HepG2 (cell line): ENCODE measurements around the gene TSPAN3. TPM values are rescaled to one million over a fixed set of nuclear protein-coding genes. Genes with fewer than 3 reads are reported as not detected.

ENCODE experiments used
- ATAC-seq: fragments of 200-7000 bp; cut with Tn5 transposase; 3 replicates; pipeline ENCODE4 v1.9.1; 2020; ENCODE audit warnings: mild to moderate bottlenecking, moderate library complexity
- BruUV-seq: library from RNA; stranded (reverse); fragments of 400-500 nt; replicated peaks from 2 replicates; lab custom pipeline; 2021; lab: Mats Ljungman, UMichigan
- CTCF ChIA-PET: fragments of 300-600 bp; formaldehyde crosslinking; extraction: SDS; loops from one replicate; lab custom pipeline; 2021; ENCODE audit warnings: low total read pairs, inconsistent platforms, low intra/inter-chr PET ratio; lab: Yijun Ruan, JAX
- POLR2A ChIA-PET: fragments of 350-600 bp; sonication (Branson Sonifier 250); formaldehyde crosslinking; loops from one replicate; lab custom pipeline; 2020; ENCODE audit warnings: antibody characterized with exemption, inconsistent platforms; lab: Yijun Ruan, JAX
- DNase-seq: peaks from one replicate; pipeline ENCODE4 v3.0.0-alpha.2; 2015; ENCODE audit warnings: low spot score
- FAIRE-seq: peaks from 3 replicates; lab custom pipeline; 2011; peaks lifted over from hg19 to GRCh38; lab: Jason Lieb, UNC
- H2AFZ ChIP-seq: one replicate; pipeline ENCODE4 v1.6.1; 2011; ENCODE audit warnings: low read length, inconsistent platforms
- H3K27ac ChIP-seq: fragments of 300-600 bp; 3 replicates; pipeline ENCODE4 v1.8.0; 2011; ENCODE audit warnings: mixed run types, mild to moderate bottlenecking, mixed read lengths, low read length, inconsistent platforms; ENCODE audit not compliant: insufficient read depth; ENCODE audit errors: extremely low read length
- H3K27me3 ChIP-seq, 2 experiments: fragments of 200-600 bp in 1 of 2; 2 replicates in 1 of 2; 3 replicates in 1 of 2; pipeline versions ENCODE4 v1.6.0 to v1.8.0; 2011; ENCODE audit warnings: low read length in 2 of 2, mild to moderate bottlenecking in 2 of 2, moderate library complexity in 2 of 2, inconsistent platforms in 1 of 2; ENCODE audit not compliant: insufficient read depth in 2 of 2, control insufficient read depth in 1 of 2
- H3K36me3 ChIP-seq, 2 experiments: fragments of 200-600 bp in 1 of 2; replicated peaks in 1 of 2; 2 replicates in 1 of 2; 3 replicates in 1 of 2; pipeline versions ENCODE4 v1.5.1 to v1.8.0; 2011; ENCODE audit warnings: low read length in 2 of 2, inconsistent platforms in 1 of 2; ENCODE audit not compliant: insufficient read depth in 2 of 2, control insufficient read depth in 1 of 2
- H3K4me1 ChIP-seq: 2 replicates; pipeline ENCODE4 v1.5.1; 2012; ENCODE audit warnings: low read length, inconsistent platforms; ENCODE audit not compliant: insufficient read depth
- H3K4me2 ChIP-seq: 2 replicates; pipeline ENCODE4 v1.6.0; 2011; ENCODE audit warnings: low read depth, low read length, inconsistent platforms
- H3K4me3 ChIP-seq, 3 experiments: fragments of 200-600 bp in 1 of 3; sonication (generic), shearing (Covaris generic) in 1 of 3; replicated peaks in 1 of 3; 2 replicates each; pipeline ENCODE4 v1.5.1; 2011 to 2016; ENCODE audit warnings: low read length in 3 of 3, inconsistent platforms in 2 of 3, low read depth in 2 of 3, mild to moderate bottlenecking in 2 of 3, control low read depth in 1 of 3, mixed read lengths in 1 of 3; ENCODE audit not compliant: insufficient read depth in 1 of 3
- H3K79me2 ChIP-seq: one replicate; pipeline ENCODE4 v1.6.1; 2011; ENCODE audit warnings: low read length, inconsistent platforms; ENCODE audit not compliant: insufficient read depth
- H3K9ac ChIP-seq: 2 replicates; pipeline ENCODE4 v1.6.0; 2011; ENCODE audit warnings: mild to moderate bottlenecking, low read depth, low read length, inconsistent platforms; ENCODE audit not compliant: insufficient read depth
- H3K9me3 ChIP-seq: 2 replicates; pipeline ENCODE4 v1.5.1; 2012; ENCODE audit warnings: mild to moderate bottlenecking, low read length
- H4K20me1 ChIP-seq: 2 replicates; pipeline ENCODE4 v1.6.0; 2011; ENCODE audit warnings: inconsistent platforms, mild to moderate bottlenecking, low read length, moderate library complexity; ENCODE audit not compliant: insufficient read depth
- CBFB ChIP-seq: sonication (generic); formaldehyde crosslinking; IDR thresholded peaks from 2 replicates; pipeline ENCODE4 v1.4.0; 2020; ENCODE audit warnings: missing genetic modification reagents
- HNF4G ChIP-seq, 2 experiments: sonication (generic) in 1 of 2; formaldehyde crosslinking in 1 of 2; IDR thresholded peaks; 2 replicates each; pipeline versions ENCODE4 v1.4.0 to v1.6.1; 2011 to 2020; ENCODE audit warnings: borderline replicate concordance in 2 of 2, low read depth in 2 of 2, mild to moderate bottlenecking in 2 of 2, low read length in 1 of 2, missing genetic modification reagents in 1 of 2, moderate library complexity in 1 of 2
- KDM2A ChIP-seq: sonication (generic); formaldehyde crosslinking; IDR thresholded peaks from 2 replicates; pipeline ENCODE4 v1.4.0; 2020; ENCODE audit warnings: low read depth, missing genetic modification reagents, borderline replicate concordance
- KLF13 ChIP-seq: sonication (generic); formaldehyde crosslinking; IDR thresholded peaks from 2 replicates; pipeline ENCODE4 v1.4.0; 2020; ENCODE audit warnings: mild to moderate bottlenecking, missing genetic modification reagents
- NPAS2 ChIP-seq: sonication (generic); formaldehyde crosslinking; IDR thresholded peaks from 2 replicates; pipeline ENCODE4 v1.8.0; 2022; ENCODE audit warnings: mild to moderate bottlenecking, missing genetic modification reagents, borderline replicate concordance
- POLR2A ChIP-seq, 2 experiments: IDR thresholded peaks; 2 replicates each; pipeline ENCODE4 v1.6.1; 2011; ENCODE audit warnings: low read depth in 2 of 2, low read length in 2 of 2, mild to moderate bottlenecking in 1 of 2, moderate library complexity in 1 of 2; ENCODE audit not compliant: insufficient read depth in 1 of 2
- RARA ChIP-seq: IDR thresholded peaks from 2 replicates; pipeline ENCODE4 v1.6.1; 2016; ENCODE audit warnings: missing genetic modification reagents, missing compliant biosample characterization
- SIX4 ChIP-seq: sonication (generic); formaldehyde crosslinking; IDR thresholded peaks from 2 replicates; pipeline ENCODE4 v1.4.0; 2020; ENCODE audit warnings: missing genetic modification reagents
- TAF15 ChIP-seq: fragments of 200-400 bp; formaldehyde crosslinking; IDR thresholded peaks from one replicate; pipeline ENCODE4 v1.6.1; 2018; ENCODE audit warnings: mild to moderate bottlenecking, low read depth, low read length; ENCODE audit not compliant: poor library complexity, severe bottlenecking
- ZBTB14 ChIP-seq: sonication (generic); formaldehyde crosslinking; IDR thresholded peaks from 2 replicates; pipeline ENCODE4 v1.4.0; 2020; ENCODE audit warnings: missing genetic modification reagents
- ZBTB42 ChIP-seq: sonication (generic); formaldehyde crosslinking; IDR thresholded peaks from 2 replicates; pipeline ENCODE4 v1.5.0; 2020; ENCODE audit warnings: mild to moderate bottlenecking, missing genetic modification reagents
- ZNF441 ChIP-seq: sonication (generic); formaldehyde crosslinking; IDR thresholded peaks from 2 replicates; pipeline ENCODE4 v1.7.0; 2021; ENCODE audit warnings: missing genetic modification reagents, borderline replicate concordance
- ZNF530 ChIP-seq: sonication (generic); formaldehyde crosslinking; IDR thresholded peaks from 2 replicates; pipeline ENCODE4 v1.5.0; 2020; ENCODE audit warnings: low read depth, mild to moderate bottlenecking, missing genetic modification reagents
- ZNF567 ChIP-seq: sonication (generic); formaldehyde crosslinking; IDR thresholded peaks from 2 replicates; pipeline ENCODE4 v1.8.1; 2023; ENCODE audit warnings: mild to moderate bottlenecking, missing genetic modification reagents, borderline replicate concordance
- ZNF598 ChIP-seq: sonication (generic); formaldehyde crosslinking; IDR thresholded peaks from 2 replicates; pipeline ENCODE4 v1.5.1; 2020; ENCODE audit warnings: mild to moderate bottlenecking, missing genetic modification reagents, borderline replicate concordance
- ZNF607 ChIP-seq: sonication (generic); formaldehyde crosslinking; IDR thresholded peaks from 2 replicates; pipeline ENCODE4 v1.5.1; 2020; ENCODE audit warnings: missing genetic modification reagents, mild to moderate bottlenecking, borderline replicate concordance
- ZNF784 ChIP-seq: sonication (generic); formaldehyde crosslinking; IDR thresholded peaks from 2 replicates; pipeline ENCODE4 v1.5.1; 2020; ENCODE audit warnings: missing genetic modification reagents, mild to moderate bottlenecking, borderline replicate concordance
- WGBS: methylation state at CpG from one replicate; pipeline ENCODE4 v1.1.6; 2017; ENCODE audit warnings: low lambda C conversion rate; 5-methylcytosine and 5-hydroxymethylcytosine counted together
- in situ Hi-C: cut with HindIII; loops from 2 replicates; pipeline ENCODE4 v1.10.0; 2017; ENCODE audit warnings: low pct_unique_long_range_greater_than_20kb; ENCODE audit not compliant: extremely low pct_ligation_motif_present
- intact Hi-C: fragments of 100-400 bp; cut with micrococcal nuclease; formaldehyde crosslinking; loops from one replicate; pipeline ENCODE4 v1.10.0; 2022; ENCODE audit not compliant: unreplicated experiment
- polyA plus RNA-seq, 8 experiments: library from polyadenylated mRNA; depleted of rRNA in 3 of 8; stranded (reverse) in 7 of 8; unstranded in 1 of 8; fragments of >200 nt; fragmentation: Illumina TruSeq in 4 of 8; extraction: Trizol in 4 of 8; gene quantifications; 2 replicates each; pipeline versions ENCODE4 v1.2.1 to v1.2.3, GENCODE V29; 2011 to 2016; ENCODE audit warnings: low read depth in 4 of 8, missing spikeins in 1 of 8, mixed read lengths in 1 of 8; ENCODE audit not compliant: insufficient read depth in 1 of 8
- total RNA-seq, 5 experiments: library from RNA; depleted of rRNA; stranded (reverse); fragments of >200 nt; fragmentation: Illumina TruSeq; extraction: Trizol; gene quantifications; 2 replicates each; pipeline ENCODE4 v1.2.3, GENCODE V29; 2016; ENCODE audit warnings: low read depth in 1 of 5

TSPAN3 gene
- total and polyA plus RNA-seq, 2 of the 13 experiments (the other 11 are each of a cell fraction or from before 2014, with no cell fraction given), result 167 to 170 TPM

- ATAC-seq (no peak), DNase-seq (no peak), FAIRE-seq (no peak)
- WGBS, result 18% methylated on average over 3 of the region's 8 CpGs
- Histone ChIP-seq H3K4me1 (no peaks in the 10 kb centered on the region), H3K79me2 (no peaks in the 10 kb centered on the region), H4K20me1 (no peaks in the 10 kb centered on the region), H3K4me2 (no peak overlapping the region), H3K4me3 (no peak overlapping the region), H3K27me3 (peaks cover 8 to 68% of the 10 kb centered on the region in 2 experiments), H3K27ac (no peak overlapping the region), H3K9ac (no peak overlapping the region), H3K9me3 (no peaks in the 10 kb centered on the region), H3K36me3 (no peaks in the 10 kb centered on the region), H2AFZ (no peak overlapping the region)
- ChIA-PET CTCF (no interaction called here), POLR2A (no interaction called here)
- no TSS peak for BruUV-seq
- TF ChIP-seq SIX4, result no peak
- no peak for TF ChIP-seq POLR2A (IDR thresholded peaks at IDR 0.05; ENCODE audit: insufficient read depth in 1 of 2, low read depth in 2 of 2, low read length in 2 of 2)
- TF ChIP-seq RARA, result no peak
- no peak for TF ChIP-seq ZNF567 (CRISPR knock-in tag)
- no peak for TF ChIP-seq ZNF598 (CRISPR knock-in tag)
- no peak for TF ChIP-seq KDM2A
- in situ Hi-C loops, result no loop called here
- intact Hi-C loops, result no loop called here
Observed at GRCh38 chr15:76994001-76994400, 76.9 kb downstream of the TSPAN3 start.

- Histone ChIP-seq H3K27ac (no peak overlapping the region), H3K4me3 (no peak overlapping the region), H3K9me3 (no peaks in the 10 kb centered on the region), H3K4me1 (no peaks in the 10 kb centered on the region; the same call in 1 of the 2 replicates), H3K27me3 (peaks cover 8 to 64% of the 10 kb centered on the region in 2 experiments; a peak in 4 of 5 replicates), H3K36me3 (no peaks in the 10 kb centered on the region), H3K79me2 (no peaks in the 10 kb centered on the region), H3K9ac (no peak overlapping the region), H2AFZ (no peak overlapping the region), H4K20me1 (no peaks in the 10 kb centered on the region), H3K4me2 (no peak overlapping the region)
- no peak for DNase-seq
- no TSS peak for BruUV-seq
- in situ Hi-C loops, result no loop called here
- POLR2A ChIA-PET, result no interaction called here
- no peak for FAIRE-seq
- CTCF ChIA-PET, result no interaction called here
- intact Hi-C loops, result no loop called here
- WGBS, result 27% methylated on average over 6 of the region's 6 CpGs
- no peak for ATAC-seq
- TF ChIP-seq HNF4G (IDR thresholded peaks at IDR 0.05; ENCODE audit: borderline replicate concordance, low read depth, low read length), result no peak
- no peak for TF ChIP-seq HNF4G (CRISPR knock-in tag; IDR thresholded peaks at IDR 0.05; ENCODE audit: borderline replicate concordance, low read depth)
- no peak for TF ChIP-seq TAF15
- no peak for TF ChIP-seq ZBTB42 (CRISPR knock-in tag)
- no peak for TF ChIP-seq ZNF530 (CRISPR knock-in tag)
- no peak for TF ChIP-seq ZNF607 (CRISPR knock-in tag)
- TF ChIP-seq ZBTB14 (CRISPR knock-in tag), result no peak
- no peak for TF ChIP-seq NPAS2
- TF ChIP-seq ZNF441 (CRISPR knock-in tag), result no peak
- TF ChIP-seq ZNF784 (CRISPR knock-in tag), result no peak
- no peak for TF ChIP-seq CBFB (CRISPR knock-in tag)
- TF ChIP-seq KLF13, result no peak
Observed at GRCh38 chr15:76993114-76993725, 77.7 kb downstream of the TSPAN3 start.
